HFF-Myc (cell line): ENCODE measurements around the gene DENND1A.
A peak's percentile ranks its signal among the peaks of the same experiment; 100 is the strongest.

Experiments
- DNase-seq: peaks from one replicate; pipeline ENCODE4 v3.0.0-alpha.2; 2011; ENCODE audit warnings: low read depth; ENCODE audit errors: extremely low read depth
- H3K4me3 ChIP-seq: replicated peaks from 2 replicates; pipeline ENCODE4 v1.5.1; 2011; ENCODE audit warnings: low read depth, mild to moderate bottlenecking, control low read depth, low read length
- CTCF ChIP-seq: IDR thresholded peaks from 2 replicates; pipeline ENCODE4 v1.5.1; 2012; ENCODE audit warnings: mild to moderate bottlenecking, low read depth, low read length, control low read depth; ENCODE audit errors: missing control alignments

Gene DENND1A

GRCh38 chr9:123599781-123600180, 330.1 kb downstream of the DENND1A start:
- no peak for TF ChIP-seq CTCF
- DNase-seq = peak; percentile 33
- H3K4me3 ChIP-seq = no peak overlapping the region

GRCh38 chr9:123597876-123598556, 331.9 kb downstream of the DENND1A start:
- TF ChIP-seq CTCF = no peak
- no peak overlapping the region for H3K4me3 ChIP-seq
- DNase-seq = no peak

GRCh38 chr9:123597048-123597447, 332.9 kb downstream of the DENND1A start:
- DNase-seq = no peak
- no peak overlapping the region for H3K4me3 ChIP-seq
- no peak for TF ChIP-seq CTCF

GRCh38 chr9:123591283-123591682, 338.6 kb downstream of the DENND1A start:
- no peak overlapping the region for H3K4me3 ChIP-seq
- no peak for TF ChIP-seq CTCF
- no peak for DNase-seq

- no peak overlapping the region for H3K4me3 ChIP-seq
- TF ChIP-seq CTCF = no peak
- no peak for DNase-seq
Measured at GRCh38 chr9:123590499-123590898, 339.4 kb downstream of the DENND1A start.

GRCh38 chr9:123589361-123590239, 340.3 kb downstream of the DENND1A start:
- DNase-seq = no peak
- no peak overlapping the region for H3K4me3 ChIP-seq
- TF ChIP-seq CTCF = no peak
